HG03139 (cell line): ENCODE measurements around the gene FBXO11.
A peak's percentile ranks its signal among the peaks of the same experiment; 100 is the strongest.
"Not testable (repeated sequence)": the region's sequence is repeated elsewhere in the genome, so short reads cannot be mapped to it uniquely, and the experiment has no call there.

ENCODE experiments used
- ATAC-seq: cut with Tn5 transposase; IDR thresholded peaks from one replicate; pipeline ENCODE4 v1.9.1; 2021; ENCODE audit not compliant: unreplicated experiment

The FBXO11 gene

GRCh38 chr2:47906157-47907038 lies at the start of gene FBXO11:
FBXO11 (minus strand) TSS chr2:47906498; CDS start chr2:47905720, 778 bp downstream.
- peak; percentile 90 for ATAC-seq

GRCh38 chr2:47950340-47951301 lies 44.3 kb upstream of the FBXO11 start:
- no peak for ATAC-seq

GRCh38 chr2:47946593-47946992 lies 40.3 kb upstream of the FBXO11 start:
- no peak for ATAC-seq

GRCh38 chr2:47945046-47945781 lies 38.9 kb upstream of the FBXO11 start:
- ATAC-seq: no peak

GRCh38 chr2:47941936-47942335 lies 35.6 kb upstream of the FBXO11 start:
- no peak for ATAC-seq

GRCh38 chr2:47937677-47938076 lies 31.4 kb upstream of the FBXO11 start:
- no peak for ATAC-seq

GRCh38 chr2:47935071-47935470 lies 28.8 kb upstream of the FBXO11 start:
- no peak for ATAC-seq

GRCh38 chr2:47918043-47918442 lies 11.7 kb upstream of the FBXO11 start:
- ATAC-seq: no peak

- no peak for ATAC-seq
Measured at GRCh38 chr2:47917276-47917961, 11.1 kb upstream of the FBXO11 start.

GRCh38 chr2:47916412-47916811 lies 10.1 kb upstream of the FBXO11 start:
- no peak for ATAC-seq

GRCh38 chr2:47910662-47911061 lies 4.4 kb upstream of the FBXO11 start:
- not testable (repeated sequence) for ATAC-seq

- no peak for ATAC-seq
Measured at GRCh38 chr2:47908682-47909081, 2.4 kb upstream of the FBXO11 start.

GRCh38 chr2:47907039-47907781 lies 912 bp upstream of the FBXO11 start:
- peak; percentile 23 for ATAC-seq

- peak; percentile 1 for ATAC-seq
Measured at GRCh38 chr2:47905386-47906156, 727 bp downstream of the FBXO11 start.

- ATAC-seq: no peak
Measured at GRCh38 chr2:47903781-47904490, 2.4 kb downstream of the FBXO11 start.

GRCh38 chr2:47901892-47902291 lies 4.4 kb downstream of the FBXO11 start:
- ATAC-seq: not testable (repeated sequence)

- ATAC-seq: no peak
Measured at GRCh38 chr2:47900857-47901256, 5.4 kb downstream of the FBXO11 start.
